Measurements from ENCODE around the gene PFDN4. TPM values are rescaled to one million over a fixed set of nuclear protein-coding genes. Genes with fewer than 3 reads are reported as not detected.

Gene PFDN4
- total and polyA plus RNA-seq, 2 donors (not counting 1 experiment from before 2014, with no cell fraction given), result 9.1 to 16.8 TPM

- Mint-ChIP-seq H3K4me3 (no peak overlapping the region), H3K9me3 (ENCODE audit: insufficient read depth) (no peaks in the 10 kb centered on the region), H3K4me1 (no peaks in the 10 kb centered on the region), H3K27ac (no peak overlapping the region), H3K27me3 (no peaks in the 10 kb centered on the region)
- intact Hi-C loops (cut with micrococcal nuclease), result loop anchor here (2.0 kb wide), 1 partner anchor 425 kb away; no protein-coding TSS in a partner anchor
- Histone ChIP-seq H3K79me2 (ENCODE audit: control insufficient read depth, insufficient read depth, low read length) (no peaks in the 10 kb centered on the region), H3K4me3 (ENCODE audit: control extremely low read depth in 1 of 5, extremely low read depth in 1 of 5, insufficient read depth in 1 of 5, low read depth in 2 of 5, low read length in 4 of 5) (no peak overlapping the region), H3K9me3 (ENCODE audit: control extremely low read depth in 1 of 3, control insufficient read depth in 2 of 3, insufficient read depth in 1 of 3, low read length in 2 of 3) (no peaks in the 10 kb centered on the region), H3K27ac (ENCODE audit: low read length in 2 of 2) (no peak overlapping the region), H3K36me3 (replicated peaks in 1 of 2; ENCODE audit: control extremely low read depth in 1 of 2, control insufficient read depth in 1 of 2, extremely low read depth in 1 of 2, insufficient read depth in 2 of 2, low read length in 1 of 2) (peaks cover 0 to 3% of the 10 kb centered on the region in 2 experiments), H4K20me1 (ENCODE audit: control insufficient read depth, insufficient read depth, low read length, poor library complexity, severe bottlenecking) (no peaks in the 10 kb centered on the region), H3K4me2 (replicated peaks; ENCODE audit: low read depth, low read length, poor library complexity, severe bottlenecking) (no peak overlapping the region), H3K9ac (ENCODE audit: low read length) (no peak overlapping the region), H2AFZ (ENCODE audit: insufficient read depth, low read depth, low read length, poor library complexity, severe bottlenecking) (no peak overlapping the region), H3K27me3 (replicated peaks in 1 of 4; ENCODE audit: control extremely low read depth in 1 of 4, control insufficient read depth in 3 of 4, insufficient read depth in 4 of 4, low read length in 3 of 4) (no peaks in the 10 kb centered on the region), H3K4me1 (ENCODE audit: control insufficient read depth in 2 of 2, insufficient read depth in 2 of 2, low read length in 2 of 2) (no peaks in the 10 kb centered on the region)
- no peak for TF ChIP-seq EZH2 (IDR thresholded peaks at IDR 0.05; ENCODE audit: borderline replicate concordance, insufficient read depth, low read depth, low read length, poor library complexity, severe bottlenecking)
- no peak for ATAC-seq (ENCODE audit: low read depth)
- POLR2A ChIA-PET, result no interaction called here
- CTCF ChIA-PET, result interaction anchor here (1.2 kb wide), 1 partner anchor 14 kb away, joined by 6 read pairs; the partner anchor contains the start of gene PFDN4
- no peak for DNase-seq
- 83% methylated on average over 3 of the region's 4 CpGs for WGBS (ENCODE audit: insufficient coverage)
These were observed 13.5 kb downstream of the PFDN4 start for GRCh38 chr20:54221353-54221752.

DNA sequence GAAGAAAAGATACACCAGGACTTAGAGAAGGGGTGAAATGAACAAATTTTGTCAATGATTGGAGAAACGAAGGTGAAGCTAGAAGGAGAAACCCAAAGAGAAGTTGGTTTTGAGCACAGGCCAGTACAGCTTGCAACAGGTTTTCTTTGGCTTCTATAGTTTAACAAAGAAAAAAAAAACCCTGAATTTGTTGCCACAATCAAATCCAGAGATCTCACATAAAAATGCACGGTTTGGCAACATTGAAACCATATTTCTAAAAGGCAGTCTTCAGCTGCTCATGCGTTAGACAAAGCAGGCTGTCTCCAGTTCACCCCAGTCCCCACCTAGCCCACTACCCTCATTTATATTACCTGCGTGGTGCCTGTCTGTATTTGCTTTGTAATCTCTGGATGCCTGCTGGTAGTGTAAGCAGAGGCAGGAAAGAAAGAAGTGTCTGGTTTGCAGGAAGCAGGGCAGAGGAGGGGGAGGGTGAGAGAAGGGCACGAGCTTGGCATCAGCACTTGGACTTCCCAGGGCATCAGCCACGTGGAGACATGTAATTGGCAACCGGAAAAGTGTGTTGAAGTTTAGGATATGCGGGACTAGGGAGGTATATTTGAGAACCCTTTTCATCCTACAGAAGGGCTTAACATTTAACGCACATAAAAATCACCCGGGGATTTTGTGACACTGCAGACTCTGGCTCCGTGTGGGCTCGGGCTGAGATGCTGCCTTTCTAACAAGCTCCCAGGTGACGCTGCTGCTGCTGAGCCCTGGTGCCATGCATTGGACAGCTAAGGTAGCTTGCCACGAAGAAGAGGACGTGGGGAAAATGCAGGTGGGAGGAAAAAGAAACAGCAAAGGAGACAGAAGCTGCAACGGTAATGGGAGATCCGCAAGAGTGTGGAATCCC, 14.4 kb downstream of the PFDN4 start:
- ATAC-seq (ENCODE audit: low read depth) (no peak), DNase-seq (no peak)
- intact Hi-C loops (cut with micrococcal nuclease), result loop anchor here (2.0 kb wide), 1 partner anchor 425 kb away; no protein-coding TSS in a partner anchor
- no peaks in the 10 kb centered on the region for H3K79me2 ChIP-seq (ENCODE audit: control insufficient read depth, insufficient read depth, low read length)
- ChIA-PET CTCF (interaction anchor here (1.2 to 1.3 kb wide), 2 partner anchors 8 to 14 kb away, joined by 6 to 8 read pairs; partner anchors contain the start of gene PFDN4), POLR2A (no interaction called here)
- 82% methylated on average over 11 of the region's 17 CpGs for WGBS (ENCODE audit: insufficient coverage)
- TF ChIP-seq EZH2 (IDR thresholded peaks at IDR 0.05; ENCODE audit: borderline replicate concordance, insufficient read depth, low read depth, low read length, poor library complexity, severe bottlenecking) (no peak), CTCF (IDR thresholded peaks at IDR 0.05) (no peak)
- H3K9ac ChIP-seq (ENCODE audit: low read length), result no peak overlapping the region
- H3K27me3 Mint-ChIP-seq, result no peaks in the 10 kb centered on the region
- no peaks in the 10 kb centered on the region for H3K27me3 ChIP-seq (replicated peaks in 1 of 4; ENCODE audit: control extremely low read depth in 1 of 4, control insufficient read depth in 3 of 4, insufficient read depth in 4 of 4, low read length in 3 of 4)
- H3K4me3 Mint-ChIP-seq, result no peak overlapping the region
- no peaks in the 10 kb centered on the region for H4K20me1 ChIP-seq (ENCODE audit: control insufficient read depth, insufficient read depth, low read length, poor library complexity, severe bottlenecking)
- no peak overlapping the region for H3K4me3 ChIP-seq (ENCODE audit: control extremely low read depth in 1 of 5, extremely low read depth in 1 of 5, insufficient read depth in 1 of 5, low read depth in 2 of 5, low read length in 4 of 5)
- no peak overlapping the region for H3K4me2 ChIP-seq (replicated peaks; ENCODE audit: low read depth, low read length, poor library complexity, severe bottlenecking)
- peaks cover under 1% of the 10 kb centered on the region for H3K4me1 Mint-ChIP-seq
- no peaks in the 10 kb centered on the region for H3K4me1 ChIP-seq (ENCODE audit: control insufficient read depth in 2 of 2, insufficient read depth in 2 of 2, low read length in 2 of 2)
- peaks cover 0 to 3% of the 10 kb centered on the region in 2 experiments for H3K36me3 ChIP-seq (replicated peaks in 1 of 2; ENCODE audit: control extremely low read depth in 1 of 2, control insufficient read depth in 1 of 2, extremely low read depth in 1 of 2, insufficient read depth in 2 of 2, low read length in 1 of 2)
- H3K9me3 ChIP-seq (ENCODE audit: control extremely low read depth in 1 of 3, control insufficient read depth in 2 of 3, insufficient read depth in 1 of 3, low read length in 2 of 3), result no peaks in the 10 kb centered on the region
- H3K27ac ChIP-seq (ENCODE audit: low read length in 2 of 2), result no peak overlapping the region
- H3K27ac Mint-ChIP-seq, result no peak overlapping the region
- H3K9me3 Mint-ChIP-seq (ENCODE audit: insufficient read depth), result peaks cover under 1% of the 10 kb centered on the region
- no peak overlapping the region for H2AFZ ChIP-seq (ENCODE audit: insufficient read depth, low read depth, low read length, poor library complexity, severe bottlenecking)
